HUES48 (cell line): ENCODE measurements around the gene SSR1.

Experiments used
- H3K27ac ChIP-seq: one replicate; pipeline ENCODE4 v1.7.0; 2013; ENCODE audit warnings: low read depth, low read length, inconsistent platforms
- H3K27me3 ChIP-seq: 2 replicates; pipeline ENCODE4 v1.6.1; 2013; ENCODE audit warnings: mild to moderate bottlenecking, low read length; ENCODE audit not compliant: control insufficient read depth, insufficient read depth
- H3K36me3 ChIP-seq: 2 replicates; pipeline ENCODE4 v1.6.1; 2013; ENCODE audit warnings: low read length; ENCODE audit not compliant: control insufficient read depth, insufficient read depth
- H3K4me1 ChIP-seq: 2 replicates; pipeline ENCODE4 v1.6.1; 2013; ENCODE audit warnings: mild to moderate bottlenecking, low read length; ENCODE audit not compliant: control insufficient read depth, insufficient read depth
- H3K4me3 ChIP-seq: 2 replicates; pipeline ENCODE4 v1.5.1; 2013; ENCODE audit warnings: mild to moderate bottlenecking, low read depth, low read length
- H3K9ac ChIP-seq: 2 replicates; pipeline ENCODE4 v1.6.1; 2013; ENCODE audit warnings: mild to moderate bottlenecking, low read depth, low read length, moderate library complexity
- H3K9me3 ChIP-seq: 2 replicates; pipeline ENCODE4 v1.6.1; 2013; ENCODE audit warnings: low read length; ENCODE audit not compliant: control insufficient read depth, insufficient read depth

The SSR1 gene

DNA sequence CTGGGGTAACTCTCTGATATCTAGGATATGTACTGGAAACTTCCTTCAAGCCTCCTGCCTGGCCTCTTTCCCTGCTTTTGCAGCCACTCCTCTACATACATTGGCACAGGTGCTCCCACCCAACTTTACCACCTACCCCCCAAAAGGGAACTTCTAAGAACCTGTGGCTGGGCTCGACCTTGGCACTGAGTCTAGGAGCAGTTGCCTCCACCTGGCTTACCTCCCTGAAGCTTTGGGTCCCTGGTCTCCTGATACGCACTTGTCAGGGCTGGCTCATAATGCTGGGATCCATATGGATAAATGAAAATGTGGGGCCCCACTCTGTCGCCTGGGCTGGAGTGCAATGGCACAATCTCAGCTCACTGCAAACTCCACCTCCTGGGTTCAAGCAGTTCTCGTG is 56.2 kb downstream of the SSR1 start:
- Histone ChIP-seq H3K9ac (no peak overlapping the region), H3K27ac (no peak overlapping the region), H3K36me3 (no peaks in the 10 kb centered on the region), H3K4me3 (no peak overlapping the region), H3K9me3 (peaks cover 5% of the 10 kb centered on the region; the same call in 1 of the 2 replicates), H3K27me3 (no peaks in the 10 kb centered on the region), H3K4me1 (peaks cover 8% of the 10 kb centered on the region; the same call in 1 of the 2 replicates)

DNA sequence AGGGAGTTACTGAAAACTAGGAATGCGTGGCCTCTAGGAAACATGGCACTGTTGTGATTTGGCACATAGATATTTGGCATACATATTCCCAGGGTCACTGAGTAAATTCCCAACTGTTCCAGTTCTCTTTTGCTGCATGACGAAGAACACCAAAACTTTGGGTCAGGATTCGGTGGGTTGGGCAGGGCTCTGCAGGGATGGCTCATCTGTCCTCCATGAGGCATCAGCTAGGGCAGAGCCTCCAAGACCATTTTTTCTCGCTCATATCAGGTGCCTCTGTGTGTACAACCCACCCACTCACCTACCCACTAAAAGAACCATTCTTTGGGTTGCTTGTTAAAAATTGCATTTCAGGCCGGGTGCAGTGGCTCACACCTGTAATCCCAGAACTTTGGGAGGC is 57.1 kb downstream of the SSR1 start:
- H3K4me3 ChIP-seq, result no peak overlapping the region
- H3K4me1 ChIP-seq, result peaks cover 7% of the 10 kb centered on the region; the same call in 1 of the 2 replicates
- no peak overlapping the region for H3K27ac ChIP-seq
- peaks cover 6% of the 10 kb centered on the region; the same call in 1 of the 2 replicates for H3K36me3 ChIP-seq
- no peaks in the 10 kb centered on the region for H3K27me3 ChIP-seq
- H3K9ac ChIP-seq, result no peak overlapping the region
- H3K9me3 ChIP-seq, result peaks cover 5% of the 10 kb centered on the region; the same call in 1 of the 2 replicates

- H3K9ac ChIP-seq, result no peak overlapping the region
- no peak overlapping the region for H3K4me3 ChIP-seq
- no peak overlapping the region for H3K27ac ChIP-seq
- no peaks in the 10 kb centered on the region for H3K27me3 ChIP-seq
- H3K4me1 ChIP-seq, result no peaks in the 10 kb centered on the region
- H3K36me3 ChIP-seq, result peaks cover 7% of the 10 kb centered on the region
- H3K9me3 ChIP-seq, result peaks cover 5% of the 10 kb centered on the region; the same call in 1 of the 2 replicates
Observed at GRCh38 chr6:7254980-7255835, 57.8 kb downstream of the SSR1 start.

GRCh38 chr6:7252390-7252789 is 60.6 kb downstream of the SSR1 start:
- H3K27ac ChIP-seq, result no peak overlapping the region
- peaks cover 5% of the 10 kb centered on the region; the same call in 1 of the 2 replicates for H3K9me3 ChIP-seq
- peaks cover 32% of the 10 kb centered on the region for H3K36me3 ChIP-seq
- no peak overlapping the region for H3K4me3 ChIP-seq
- H3K27me3 ChIP-seq, result no peaks in the 10 kb centered on the region
- H3K9ac ChIP-seq, result no peak overlapping the region
- no peaks in the 10 kb centered on the region for H3K4me1 ChIP-seq

DNA sequence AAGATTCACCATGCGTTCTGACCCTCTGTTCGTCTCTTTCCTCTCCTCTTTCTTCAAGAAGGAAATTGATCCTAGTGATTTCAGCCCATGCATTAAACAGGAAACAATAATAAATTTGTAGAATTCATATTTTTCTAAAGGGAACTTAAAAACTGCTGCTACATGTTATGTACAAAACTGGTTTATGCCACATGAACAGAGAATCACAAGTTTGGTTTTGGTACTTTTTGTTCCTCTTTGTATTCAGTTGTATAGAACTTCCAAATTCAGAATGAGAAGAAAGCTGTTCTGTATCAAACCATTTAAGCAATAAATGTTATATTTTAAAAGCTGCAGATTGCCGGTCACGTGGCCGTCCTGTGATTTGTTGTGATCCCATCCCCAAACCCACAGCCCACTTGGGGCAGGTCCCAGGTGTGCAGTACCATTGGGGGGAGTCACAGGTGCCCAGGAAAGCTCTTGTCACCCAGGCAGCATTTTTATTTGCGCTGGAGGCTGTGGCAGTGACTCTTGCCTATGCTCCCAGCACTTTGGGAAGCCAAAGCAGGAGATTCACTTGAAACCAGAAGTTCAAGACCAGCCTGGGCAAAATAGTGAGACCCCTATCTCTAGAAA is 61.2 kb downstream of the SSR1 start:
- Histone ChIP-seq H3K27ac (no peak overlapping the region), H3K9ac (no peak overlapping the region), H3K4me3 (no peak overlapping the region), H3K9me3 (peaks cover 5% of the 10 kb centered on the region; the same call in 1 of the 2 replicates), H3K4me1 (no peaks in the 10 kb centered on the region), H3K27me3 (no peaks in the 10 kb centered on the region), H3K36me3 (peaks cover 38% of the 10 kb centered on the region)

- Histone ChIP-seq H3K9me3 (peaks cover 1% of the 10 kb centered on the region; the same call in 1 of the 2 replicates), H3K27ac (no peak overlapping the region), H3K4me3 (no peak overlapping the region), H3K36me3 (peaks cover 39% of the 10 kb centered on the region), H3K9ac (no peak overlapping the region), H3K4me1 (no peaks in the 10 kb centered on the region), H3K27me3 (no peaks in the 10 kb centered on the region)
Observed at GRCh38 chr6:7250812-7251211, 62.2 kb downstream of the SSR1 start.

DNA sequence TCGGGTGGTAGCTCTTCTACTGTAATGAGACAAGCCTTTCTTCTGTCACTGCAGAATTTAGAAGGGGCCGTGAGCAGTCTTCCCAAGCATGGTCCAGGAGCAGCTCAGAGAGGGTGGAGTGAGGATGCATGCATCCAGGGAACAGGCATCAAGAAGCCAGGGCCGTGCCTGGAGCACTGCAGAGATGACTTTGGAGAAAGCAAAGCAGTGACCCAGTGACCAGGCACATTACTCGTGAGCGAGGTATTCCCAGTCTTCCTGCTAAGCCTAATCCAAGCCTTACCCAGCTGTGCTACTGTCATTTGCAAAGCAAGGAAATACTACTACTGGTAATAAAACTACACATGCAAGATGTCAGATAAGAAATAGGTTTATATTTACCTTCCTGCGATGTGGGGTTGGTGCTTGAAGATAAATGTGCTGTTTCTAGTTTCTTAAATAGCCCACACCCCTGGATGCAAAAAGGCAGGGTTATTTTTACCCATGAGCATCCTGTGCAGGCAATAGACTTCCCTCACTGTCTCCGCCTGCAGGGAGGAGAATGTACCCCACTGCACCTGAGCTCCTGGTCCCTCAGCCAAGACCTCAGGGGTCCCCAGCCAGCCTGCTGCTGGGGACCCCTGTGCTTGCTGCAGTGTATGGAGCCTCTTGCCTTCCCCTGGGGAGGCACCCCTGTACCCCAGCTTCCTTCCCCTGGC is 62.9 kb downstream of the SSR1 start:
- Histone ChIP-seq H3K27me3 (no peaks in the 10 kb centered on the region), H3K27ac (no peak overlapping the region), H3K4me3 (no peak overlapping the region), H3K4me1 (no peaks in the 10 kb centered on the region), H3K9me3 (no peaks in the 10 kb centered on the region), H3K9ac (no peak overlapping the region), H3K36me3 (peaks cover 39% of the 10 kb centered on the region)

DNA sequence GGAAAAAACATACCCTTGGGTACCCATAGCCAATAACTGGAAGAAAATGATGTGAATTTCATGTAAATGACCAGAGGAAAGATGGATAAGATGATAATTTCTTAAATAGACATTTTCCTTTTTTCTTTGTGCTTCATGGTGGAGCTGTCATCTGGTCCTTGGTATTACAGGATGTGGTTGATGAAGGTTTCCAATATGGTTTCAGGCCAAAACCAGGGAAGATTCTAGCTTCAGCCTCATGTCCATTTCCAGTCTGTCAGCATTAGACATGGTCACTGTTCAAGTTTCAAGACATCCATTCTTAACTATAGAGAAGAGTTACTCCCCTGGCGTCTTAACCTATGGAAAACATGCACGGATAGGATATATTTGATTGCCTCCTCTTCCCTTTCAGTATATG is 63.6 kb downstream of the SSR1 start:
- no peak overlapping the region for H3K4me3 ChIP-seq
- no peaks in the 10 kb centered on the region for H3K4me1 ChIP-seq
- no peaks in the 10 kb centered on the region for H3K27me3 ChIP-seq
- H3K36me3 ChIP-seq, result peaks cover 42% of the 10 kb centered on the region
- H3K27ac ChIP-seq, result no peak overlapping the region
- H3K9ac ChIP-seq, result no peak overlapping the region
- no peaks in the 10 kb centered on the region for H3K9me3 ChIP-seq

- no peak overlapping the region for H3K27ac ChIP-seq
- peaks cover 42% of the 10 kb centered on the region for H3K36me3 ChIP-seq
Observed at GRCh38 chr6:7247828-7248227, 65.2 kb downstream of the SSR1 start.

GRCh38 chr6:7247179-7247456 is 65.9 kb downstream of the SSR1 start:
- Histone ChIP-seq H3K9ac (no peak overlapping the region), H3K36me3 (peaks cover 42% of the 10 kb centered on the region), H3K27me3 (no peaks in the 10 kb centered on the region), H3K4me1 (peaks cover 14% of the 10 kb centered on the region), H3K9me3 (no peaks in the 10 kb centered on the region), H3K4me3 (no peak overlapping the region), H3K27ac (no peak overlapping the region)

More at GRCh38 chr6:7247828-7248227, 65.2 kb downstream of the SSR1 start:
- Histone ChIP-seq H3K4me1 (peaks cover 7% of the 10 kb centered on the region), H3K4me3 (no peak overlapping the region), H3K27me3 (no peaks in the 10 kb centered on the region), H3K9me3 (no peaks in the 10 kb centered on the region), H3K9ac (no peak overlapping the region)
